ENCODE measurements around the gene KAT7. TPM values are rescaled to one million over a fixed set of nuclear protein-coding genes. Genes with fewer than 3 reads are reported as not detected.
"Not testable (repeated sequence)": the region's sequence is repeated elsewhere in the genome, so short reads cannot be mapped to it uniquely, and the experiment has no call there.

The KAT7 gene
- total and polyA plus RNA-seq, 4 donors: 8.7 to 87.5 (median 35.7) TPM

GRCh38 chr17:49821916-49822315 is 33.4 kb downstream of the KAT7 start:
- Histone ChIP-seq H3K27ac (ENCODE audit: low read depth in 1 of 2, low read length in 1 of 2) (no peak overlapping the region), H3K9ac (ENCODE audit: insufficient read depth in 1 of 2, low read length in 2 of 2) (no peak overlapping the region), H3K36me3 (ENCODE audit: control insufficient read depth in 4 of 4, insufficient read depth in 4 of 4, low read length in 4 of 4) (peaks cover 33 to 58% (median 48%) of the 10 kb centered on the region in 4 donors), H3K4me1 (ENCODE audit: control insufficient read depth in 5 of 5, insufficient read depth in 5 of 5, low read length in 5 of 5) (peaks cover 0 to 9% (median 4%) of the 10 kb centered on the region in 5 donors), H3K27me3 (ENCODE audit: control insufficient read depth in 3 of 3, insufficient read depth in 3 of 3, low read length in 2 of 3) (no peaks in the 10 kb centered on the region), H3K9me3 (ENCODE audit: control insufficient read depth in 4 of 4, insufficient read depth in 3 of 4, low read length in 3 of 4) (no peaks in the 10 kb centered on the region), H3K4me3 (no peak overlapping the region)
- TF ChIP-seq CTCF (IDR thresholded peaks at IDR 0.05; ENCODE audit: control extremely low read depth, extremely low read depth): no peak
- no peak for ATAC-seq (ENCODE audit: insufficient read depth, low FRiP score)
- peak; percentile 33 to 65 (median 56) for DNase-seq
- WGBS, 2 donors: 76 to 81% methylated on average over 1 of the region's 1 CpG

GRCh38 chr17:49822829-49823228 is 34.3 kb downstream of the KAT7 start:
- WGBS, 2 donors: 69 to 78% methylated on average over 2 of the region's 2 CpGs
- no peak for TF ChIP-seq CTCF (IDR thresholded peaks at IDR 0.05; ENCODE audit: control extremely low read depth, extremely low read depth)
- Histone ChIP-seq H3K27me3 (ENCODE audit: control insufficient read depth in 3 of 3, insufficient read depth in 3 of 3, low read length in 2 of 3) (no peaks in the 10 kb centered on the region), H3K9ac (ENCODE audit: insufficient read depth in 1 of 2, low read length in 2 of 2) (no peak overlapping the region), H3K9me3 (ENCODE audit: control insufficient read depth in 4 of 4, insufficient read depth in 3 of 4, low read length in 3 of 4) (no peaks in the 10 kb centered on the region), H3K4me3 (no peak overlapping the region), H3K4me1 (ENCODE audit: control insufficient read depth in 5 of 5, insufficient read depth in 5 of 5, low read length in 5 of 5) (peaks cover 0 to 9% (median 4%) of the 10 kb centered on the region in 5 donors), H3K36me3 (ENCODE audit: control insufficient read depth in 4 of 4, insufficient read depth in 4 of 4, low read length in 4 of 4) (peaks cover 29 to 54% (median 48%) of the 10 kb centered on the region in 4 donors), H3K27ac (ENCODE audit: low read depth in 1 of 2, low read length in 1 of 2) (peak overlapping the region; percentile 2 to 14)
- DNase-seq: no peak
- peak; percentile 27 for ATAC-seq (ENCODE audit: insufficient read depth, low FRiP score)

- no peak for DNase-seq
- no peak for ATAC-seq (ENCODE audit: insufficient read depth, low FRiP score)
- Histone ChIP-seq H3K36me3 (ENCODE audit: control insufficient read depth in 4 of 4, insufficient read depth in 4 of 4, low read length in 4 of 4) (peaks cover 23 to 50% (median 44%) of the 10 kb centered on the region in 4 donors), H3K27ac (ENCODE audit: low read depth in 1 of 2, low read length in 1 of 2) (no peak overlapping the region), H3K9ac (ENCODE audit: insufficient read depth in 1 of 2, low read length in 2 of 2) (no peak overlapping the region), H3K4me3 (no peak overlapping the region), H3K27me3 (ENCODE audit: control insufficient read depth in 3 of 3, insufficient read depth in 3 of 3, low read length in 2 of 3) (no peaks in the 10 kb centered on the region), H3K9me3 (ENCODE audit: control insufficient read depth in 4 of 4, insufficient read depth in 3 of 4, low read length in 3 of 4) (no peaks in the 10 kb centered on the region), H3K4me1 (ENCODE audit: control insufficient read depth in 5 of 5, insufficient read depth in 5 of 5, low read length in 5 of 5) (peaks cover 0 to 9% (median 4%) of the 10 kb centered on the region in 5 donors)
- no peak for TF ChIP-seq CTCF (IDR thresholded peaks at IDR 0.05; ENCODE audit: control extremely low read depth, extremely low read depth)
- 95 to 96% methylated on average over 2 of the region's 2 CpGs for WGBS, 2 donors
These were observed 35.1 kb downstream of the KAT7 start for GRCh38 chr17:49823614-49824013.

- 75 to 86% methylated on average over 2 of the region's 2 CpGs for WGBS, 2 donors
- no peak overlapping the region for H3K9ac ChIP-seq (ENCODE audit: insufficient read depth in 1 of 2, low read length in 2 of 2)
- H3K4me3 ChIP-seq: no peak overlapping the region
- DNase-seq (no peak), ATAC-seq (ENCODE audit: insufficient read depth, low FRiP score) (no peak)
- no peaks in the 10 kb centered on the region for H3K27me3 ChIP-seq (ENCODE audit: control insufficient read depth in 3 of 3, insufficient read depth in 3 of 3, low read length in 2 of 3)
- H3K27ac ChIP-seq (ENCODE audit: low read depth in 1 of 2, low read length in 1 of 2): no peak overlapping the region
- TF ChIP-seq CTCF (IDR thresholded peaks at IDR 0.05; ENCODE audit: control extremely low read depth, extremely low read depth): no peak
- H3K4me1 ChIP-seq (ENCODE audit: control insufficient read depth in 5 of 5, insufficient read depth in 5 of 5, low read length in 5 of 5): peaks cover 0 to 9% (median 4%) of the 10 kb centered on the region in 5 donors
- peaks cover 23 to 52% (median 43%) of the 10 kb centered on the region in 4 donors for H3K36me3 ChIP-seq (ENCODE audit: control insufficient read depth in 4 of 4, insufficient read depth in 4 of 4, low read length in 4 of 4)
- H3K9me3 ChIP-seq (ENCODE audit: control insufficient read depth in 4 of 4, insufficient read depth in 3 of 4, low read length in 3 of 4): no peaks in the 10 kb centered on the region
These were observed 37.2 kb downstream of the KAT7 start for GRCh38 chr17:49825645-49826044.

- not testable (repeated sequence) for H3K4me3 ChIP-seq; H3K9me3 ChIP-seq (ENCODE audit: control insufficient read depth in 4 of 4, insufficient read depth in 3 of 4, low read length in 3 of 4); H3K27me3 ChIP-seq (ENCODE audit: control insufficient read depth in 3 of 3, insufficient read depth in 3 of 3, low read length in 2 of 3); DNase-seq; H3K4me1 ChIP-seq (ENCODE audit: control insufficient read depth in 5 of 5, insufficient read depth in 5 of 5, low read length in 5 of 5); H3K9ac ChIP-seq (ENCODE audit: insufficient read depth in 1 of 2, low read length in 2 of 2)
- H3K27ac ChIP-seq (ENCODE audit: low read depth in 1 of 2, low read length in 1 of 2): peak overlapping the region in 1 of 2 donors; percentile 41
- peaks cover 10 to 37% (median 31%) of the 10 kb centered on the region in 4 donors for H3K36me3 ChIP-seq (ENCODE audit: control insufficient read depth in 4 of 4, insufficient read depth in 4 of 4, low read length in 4 of 4)
- WGBS, 2 donors: 24 to 33% methylated on average over 2 of the region's 2 CpGs
- ATAC-seq (ENCODE audit: insufficient read depth, low FRiP score): peak; percentile 39
These were observed 39.8 kb downstream of the KAT7 start for GRCh38 chr17:49828325-49828724.
